Stimulated activated CD4-positive, alpha-beta T cell treated with anti-CD3 and anti-CD28 coated beads, TNF-alpha, amount 100 ng/mL, for 24 hours (primary cell): ENCODE results near the gene ITGA11.

Experiments used
- DNase-seq, 3 experiments: peaks; one replicate each; pipeline ENCODE4 v3.0.0-alpha.2; 2020; ENCODE audit warnings: low read depth in 3 of 3

ITGA11 gene

DNA sequence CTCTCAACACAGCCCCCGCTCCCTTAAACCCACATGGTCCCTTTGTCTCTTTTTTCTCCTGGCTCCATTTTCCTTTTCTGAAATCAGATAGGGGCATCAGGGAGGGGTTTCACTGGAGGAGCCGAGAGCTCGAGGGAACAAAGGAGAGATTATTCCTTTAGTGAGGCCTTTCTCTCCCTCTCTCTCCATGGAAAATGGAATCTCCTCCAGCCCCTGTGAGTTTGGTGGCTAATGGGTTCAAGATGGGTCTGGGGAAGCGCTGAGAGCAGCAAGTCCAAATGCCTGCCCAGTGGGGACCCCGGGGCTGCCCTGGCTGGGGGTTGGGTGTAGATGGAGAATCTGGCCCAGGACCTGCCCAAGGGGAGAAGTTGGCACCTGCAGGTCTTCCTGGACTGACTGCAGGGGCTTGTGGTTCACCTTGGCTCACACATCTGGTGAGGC is 56.8 kb downstream of the ITGA11 start:
- no peak for DNase-seq

GRCh38 chr15:68374168-68374745 is 57.7 kb downstream of the ITGA11 start:
- DNase-seq = no peak

GRCh38 chr15:68373028-68373427 is 58.9 kb downstream of the ITGA11 start:
- no peak for DNase-seq

DNA sequence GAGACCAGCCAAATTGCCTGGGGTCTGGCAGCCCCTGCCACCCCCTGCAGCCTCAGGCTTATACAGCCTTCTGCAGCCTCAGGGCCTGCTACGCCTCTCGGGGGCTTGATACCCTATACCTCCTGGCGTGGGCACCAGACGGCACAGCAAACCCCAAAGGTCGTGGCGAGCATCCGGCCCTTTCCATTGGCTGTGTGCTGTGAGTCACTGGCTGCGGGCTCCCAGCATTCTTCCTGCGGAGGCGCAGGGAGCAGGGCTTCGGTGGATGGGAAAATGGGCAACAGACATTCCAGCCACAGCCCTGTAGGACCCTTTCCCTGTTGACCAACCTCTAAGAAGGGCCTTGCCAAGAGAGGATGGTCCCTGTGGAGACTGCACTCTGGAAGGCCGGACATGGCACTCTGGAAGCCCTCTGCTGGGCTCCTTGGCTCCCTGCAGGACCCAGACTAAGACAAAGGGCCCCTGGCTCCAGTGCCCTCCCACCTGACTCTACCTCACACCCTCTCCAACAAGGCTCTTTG is 59.6 kb downstream of the ITGA11 start:
- DNase-seq = no peak

DNA sequence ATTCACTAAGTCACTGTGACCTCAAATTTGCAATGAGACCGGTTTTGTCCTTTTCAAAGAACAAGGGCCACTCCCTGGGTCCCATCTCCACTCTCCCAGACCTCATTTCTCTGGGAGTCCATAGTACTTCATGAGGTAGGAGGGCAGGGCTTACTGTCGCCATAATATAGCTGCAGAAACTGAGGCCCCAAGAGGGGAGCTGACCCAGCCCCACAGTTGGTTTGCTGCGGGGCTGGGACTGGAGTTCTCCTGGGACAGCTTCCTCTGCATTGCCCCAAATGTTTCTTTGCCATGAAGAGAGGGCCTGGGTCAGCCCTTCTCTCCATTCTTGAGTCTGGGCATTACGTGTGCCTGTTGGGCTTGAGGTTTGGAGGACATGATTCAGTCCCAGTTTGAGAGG is 60.1 kb downstream of the ITGA11 start:
- DNase-seq = no peak

DNA sequence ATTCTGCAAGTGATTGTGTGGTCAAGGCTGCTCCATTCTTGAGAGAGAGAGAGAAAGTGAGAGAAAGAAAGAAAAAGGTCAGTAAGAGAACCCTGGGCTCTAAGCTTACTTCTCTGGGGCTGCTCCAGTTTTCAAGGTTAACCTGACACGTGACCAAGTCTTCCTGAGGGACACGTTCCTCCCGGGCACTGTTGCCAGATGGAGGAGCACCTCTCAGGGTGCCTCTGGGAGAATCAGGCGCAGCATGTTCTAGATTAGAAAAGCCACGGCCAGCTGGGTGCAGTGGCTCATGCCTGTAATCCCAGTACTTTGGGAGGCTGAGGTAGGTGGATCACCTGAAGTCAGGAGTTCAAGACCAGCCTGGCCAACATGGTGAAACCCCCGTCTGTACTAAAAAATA is 60.8 kb downstream of the ITGA11 start:
- DNase-seq = no peak

GRCh38 chr15:68370768-68371151 is 61.2 kb downstream of the ITGA11 start:
- DNase-seq = no peak

DNA sequence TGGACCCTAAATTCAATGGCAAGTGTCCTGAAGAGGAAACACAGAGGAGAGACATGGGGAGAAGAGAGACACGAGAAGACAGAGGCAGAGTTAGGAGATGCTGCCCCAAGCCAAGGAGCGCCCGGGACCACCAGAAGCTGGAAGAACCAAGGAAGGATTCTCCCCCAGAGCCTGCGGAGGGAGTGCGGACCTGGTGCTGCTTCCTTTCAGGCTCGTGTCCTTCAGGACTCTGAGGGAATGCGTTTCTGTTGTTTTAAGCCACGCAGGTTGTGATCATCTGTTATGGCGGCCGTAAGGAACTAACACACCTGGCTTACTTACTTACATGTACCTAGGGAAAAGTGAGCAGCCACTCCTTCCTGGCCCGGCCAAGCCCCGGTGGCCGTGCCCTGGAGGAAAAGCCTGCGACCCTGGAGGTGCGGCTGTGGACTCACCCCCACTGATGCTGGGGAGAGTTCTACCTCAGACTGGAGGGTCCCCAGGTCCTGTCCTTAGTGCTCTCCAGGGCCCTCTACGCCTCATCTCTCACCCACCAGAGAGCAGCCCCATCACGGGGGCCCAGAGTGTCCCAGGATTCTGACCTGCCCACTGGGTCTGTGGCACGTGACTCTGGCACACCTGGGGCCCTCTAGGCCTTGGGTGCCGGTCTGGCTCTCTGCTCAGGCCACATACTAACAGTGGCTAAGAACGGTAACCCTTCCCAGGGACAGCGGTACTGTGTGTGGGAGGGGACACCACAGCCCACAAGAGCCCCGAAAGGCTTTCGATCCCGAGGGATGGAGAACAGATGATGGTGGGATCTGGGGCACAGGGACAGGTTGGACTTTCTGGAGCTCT is 61.8 kb downstream of the ITGA11 start:
- DNase-seq = no peak

- no peak for DNase-seq
Observed at GRCh38 chr15:68368731-68369435, 63.1 kb downstream of the ITGA11 start.

- no peak for DNase-seq
Observed at GRCh38 chr15:68367992-68368391, 64.0 kb downstream of the ITGA11 start.

DNA sequence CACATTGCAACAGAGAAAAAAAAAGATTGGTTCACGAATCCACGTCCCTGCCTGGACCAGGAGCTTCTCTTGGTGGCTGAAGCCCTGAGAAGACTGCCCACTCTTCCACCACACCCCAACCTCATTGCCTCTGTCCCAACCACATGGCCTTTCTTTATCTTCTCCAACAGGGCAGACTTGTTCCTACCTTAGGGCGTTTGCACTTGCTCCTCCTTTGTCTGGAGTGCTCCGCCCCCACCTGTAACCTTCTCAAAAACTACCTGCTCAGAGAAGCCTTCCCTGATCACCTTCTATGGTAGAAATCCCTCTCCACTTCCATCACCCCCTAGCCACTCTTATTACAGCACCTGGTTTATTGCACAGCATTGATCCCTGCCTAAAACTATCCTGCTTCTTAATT is 64.7 kb downstream of the ITGA11 start:
- DNase-seq = no peak

DNA sequence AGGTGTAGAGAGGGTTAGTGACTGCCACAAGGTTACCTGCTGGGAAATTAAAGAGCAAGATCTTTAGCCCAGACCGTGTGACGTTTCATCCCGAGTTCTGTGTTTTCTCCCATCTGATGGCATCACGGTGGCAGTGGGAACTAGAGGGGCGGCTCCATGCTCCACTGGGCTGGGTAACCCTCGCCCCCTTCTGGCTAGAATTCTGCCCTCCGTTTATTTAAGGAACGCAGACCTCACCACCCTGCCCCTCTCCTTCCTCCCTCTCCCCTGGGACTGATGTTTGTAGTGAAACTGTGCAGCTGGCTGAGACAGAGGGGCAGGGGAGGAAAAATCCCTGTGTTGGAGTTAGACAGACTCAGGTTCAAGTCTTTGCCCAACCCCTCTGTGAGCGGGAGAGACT is 65.6 kb downstream of the ITGA11 start:
- no peak for DNase-seq

GRCh38 chr15:68365770-68366169 is 66.2 kb downstream of the ITGA11 start:
- DNase-seq = no peak

- peak in 1 of 3 experiments; percentile 9 for DNase-seq
Observed at GRCh38 chr15:68365140-68365745, 66.7 kb downstream of the ITGA11 start.

- DNase-seq = no peak
Observed at GRCh38 chr15:68364660-68365035, 67.3 kb downstream of the ITGA11 start.

DNA sequence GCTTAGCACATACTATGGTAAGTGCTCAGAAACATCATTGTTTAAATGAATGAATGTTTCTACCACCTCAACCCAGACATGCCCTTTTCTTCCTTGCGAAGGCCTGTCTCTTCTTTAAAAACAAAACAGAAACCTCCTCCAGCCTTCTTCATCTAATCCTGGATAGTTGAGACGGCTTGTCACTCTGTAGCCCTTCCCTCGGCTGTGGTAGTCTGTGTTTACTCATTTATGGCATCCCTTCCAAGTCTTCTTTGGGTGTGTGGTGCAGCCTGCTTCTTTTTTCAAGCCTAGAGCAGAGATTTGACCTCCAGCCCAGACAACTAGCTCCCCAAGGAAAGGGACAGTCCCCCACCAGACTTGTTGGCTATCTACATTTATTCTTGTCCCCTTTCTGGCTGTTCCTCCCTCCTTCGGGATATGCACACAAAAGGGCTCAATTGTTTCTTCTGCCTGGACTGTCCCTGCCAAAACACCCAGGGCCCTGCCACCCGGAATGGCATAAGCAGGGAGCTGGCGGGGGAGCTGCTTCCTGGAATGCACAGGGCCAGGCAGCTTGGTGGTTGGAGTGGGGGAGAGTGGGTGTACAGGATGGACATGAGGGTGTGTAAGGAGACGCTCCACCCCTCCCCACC is 67.8 kb downstream of the ITGA11 start:
- no peak for DNase-seq

- no peak for DNase-seq
Observed at GRCh38 chr15:68363353-68363752, 68.6 kb downstream of the ITGA11 start.

GRCh38 chr15:68362537-68363126 is 69.3 kb downstream of the ITGA11 start:
- no peak for DNase-seq

GRCh38 chr15:68360721-68361120 is 71.2 kb downstream of the ITGA11 start:
- no peak for DNase-seq

DNA sequence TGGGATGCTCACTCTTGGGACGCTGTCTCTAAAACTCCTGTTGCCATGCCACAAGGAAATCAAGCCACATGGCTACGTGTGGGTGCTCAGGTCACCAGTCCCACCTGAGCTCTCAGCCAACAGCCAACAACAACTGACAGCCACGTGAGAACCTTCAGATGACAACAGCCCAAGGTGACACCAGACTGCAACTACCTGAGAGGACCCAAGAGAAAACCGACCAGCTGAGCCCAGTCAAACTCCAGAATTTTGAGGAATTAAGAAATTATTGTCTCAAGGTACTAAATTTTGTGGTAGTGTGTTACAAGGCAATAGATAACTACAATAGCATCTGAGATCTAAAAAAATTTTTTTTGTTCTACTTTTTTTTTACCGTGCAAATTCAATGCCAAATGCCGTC is 75.2 kb downstream of the ITGA11 start:
- no peak for DNase-seq

DNA sequence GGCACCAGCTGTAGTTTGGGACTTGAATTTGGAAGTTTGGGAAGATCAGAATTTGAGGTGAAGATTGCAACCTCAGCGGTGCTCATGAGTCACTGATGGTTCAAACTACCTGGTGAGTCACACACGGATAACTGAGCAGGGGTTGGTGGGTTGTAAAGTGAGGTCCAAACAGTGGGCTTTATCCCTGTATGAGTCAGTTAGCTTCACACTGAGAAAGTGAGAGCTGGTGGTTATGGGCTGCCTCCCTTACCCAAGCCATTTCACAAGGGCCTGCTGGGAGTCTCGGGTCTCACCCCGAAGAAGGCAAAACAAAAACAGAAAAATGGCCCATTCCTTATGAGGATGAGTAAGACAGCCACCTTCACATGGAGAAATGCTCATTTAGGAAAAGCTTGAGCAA is 77.0 kb downstream of the ITGA11 start:
- DNase-seq = no peak
